ENCODE data around the gene ZNF43.
"Not testable (repeated sequence)": the region's sequence is repeated elsewhere in the genome, so short reads cannot be mapped to it uniquely, and the experiment has no call there.

The ZNF43 gene

DNA sequence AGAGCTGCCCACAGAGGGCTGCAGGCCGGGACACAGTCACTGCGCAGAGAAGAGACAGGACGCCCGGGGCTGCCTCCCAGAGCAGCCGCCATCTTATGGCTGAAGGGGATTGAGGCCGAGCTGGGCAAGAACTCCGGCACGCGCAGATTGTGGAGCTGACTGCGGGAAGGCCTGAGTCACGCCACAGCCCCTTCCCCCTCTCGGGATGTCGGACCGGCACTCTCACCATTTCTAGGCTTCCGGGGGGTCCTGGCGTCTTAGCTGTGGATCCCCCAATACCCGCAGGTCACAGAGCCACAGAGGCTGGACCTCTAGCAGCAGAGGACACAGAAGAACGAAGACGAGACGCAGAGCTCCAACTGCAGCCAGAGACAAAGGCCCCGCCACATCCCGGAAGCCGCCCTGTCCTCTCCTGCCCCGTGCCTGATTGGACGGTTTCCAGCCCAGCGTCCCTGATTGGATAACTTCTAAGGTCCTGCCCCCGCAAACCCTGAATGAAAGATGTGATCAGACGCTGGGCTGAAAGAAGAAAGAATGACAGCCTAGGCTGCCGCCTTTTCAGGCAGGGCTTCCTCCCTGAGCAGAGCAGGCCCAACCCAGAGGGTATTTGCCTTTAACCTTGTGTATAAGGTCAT, at the start of gene ZNF43:
TSS of gene ZNF43 (minus strand) at position 373 of the 635 bp plus-strand sequence. CDS start at position 229, 144 bp downstream.
- in situ Hi-C loops (cut with MboI; ENCODE audit: low sequenced_read_pairs) = no loop called here

DNA sequence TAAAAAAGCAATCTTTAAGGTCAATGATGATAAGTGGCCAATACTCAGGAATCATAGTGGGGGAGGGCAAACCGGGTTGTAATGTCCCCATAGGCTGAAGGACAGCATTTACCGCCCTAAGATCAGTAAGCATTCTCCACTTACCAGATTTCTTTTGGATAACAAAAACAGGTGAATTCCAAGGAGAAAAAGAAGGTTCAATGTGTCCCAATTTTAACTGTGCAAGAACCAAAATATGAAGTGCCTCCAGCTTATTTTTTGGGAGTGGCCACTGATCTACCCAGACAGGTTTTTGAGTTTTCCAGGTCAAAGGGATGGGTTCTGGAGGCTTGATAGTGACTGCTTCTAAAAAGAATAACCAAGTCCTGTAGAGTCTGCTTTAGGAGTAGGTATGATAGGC, 49.5 kb upstream of the ZNF43 start:
- in situ Hi-C loops (cut with MboI; ENCODE audit: low sequenced_read_pairs) = not testable (repeated sequence)

DNA sequence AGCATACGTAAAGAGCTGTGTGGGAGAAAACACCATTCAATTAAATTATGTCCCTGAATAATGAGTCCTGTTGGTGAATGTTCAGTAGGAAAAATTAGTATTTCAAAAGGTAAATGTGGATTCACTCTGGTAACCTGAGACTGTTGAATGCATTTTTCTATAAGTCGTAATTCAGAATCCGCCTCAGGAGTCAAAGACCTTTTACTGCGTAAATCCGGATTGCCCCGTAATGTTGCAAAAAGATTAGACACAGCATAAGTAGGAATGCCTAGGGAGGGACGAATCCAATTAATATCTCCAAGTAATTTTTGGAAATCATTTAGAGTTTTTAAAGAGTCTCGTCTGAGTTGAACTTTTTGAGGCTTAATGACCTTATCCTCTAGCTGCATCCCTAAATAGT, 48.8 kb upstream of the ZNF43 start:
- in situ Hi-C loops (cut with MboI; ENCODE audit: low sequenced_read_pairs) = not testable (repeated sequence)

DNA sequence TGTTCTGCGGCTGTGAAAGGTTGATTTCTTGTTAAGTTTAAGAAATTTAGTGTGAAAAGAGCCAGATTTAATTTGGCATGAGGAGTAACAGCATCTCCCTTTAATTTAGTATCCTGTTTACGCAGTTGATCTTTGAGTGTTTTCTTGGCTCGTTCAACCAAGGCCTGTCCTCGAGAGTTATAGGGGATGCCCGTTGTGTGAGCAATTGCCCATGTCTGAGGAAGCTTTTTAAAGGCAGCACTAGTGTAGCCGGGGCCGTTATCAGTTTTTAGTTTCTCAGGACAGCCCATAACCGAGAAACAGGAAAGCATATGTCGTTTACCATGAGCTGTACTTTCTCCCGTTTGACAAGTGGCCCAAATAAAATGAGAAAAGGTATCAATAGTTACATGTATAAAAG, 47.5 kb upstream of the ZNF43 start:
- in situ Hi-C loops (cut with MboI; ENCODE audit: low sequenced_read_pairs) = no loop called here

DNA sequence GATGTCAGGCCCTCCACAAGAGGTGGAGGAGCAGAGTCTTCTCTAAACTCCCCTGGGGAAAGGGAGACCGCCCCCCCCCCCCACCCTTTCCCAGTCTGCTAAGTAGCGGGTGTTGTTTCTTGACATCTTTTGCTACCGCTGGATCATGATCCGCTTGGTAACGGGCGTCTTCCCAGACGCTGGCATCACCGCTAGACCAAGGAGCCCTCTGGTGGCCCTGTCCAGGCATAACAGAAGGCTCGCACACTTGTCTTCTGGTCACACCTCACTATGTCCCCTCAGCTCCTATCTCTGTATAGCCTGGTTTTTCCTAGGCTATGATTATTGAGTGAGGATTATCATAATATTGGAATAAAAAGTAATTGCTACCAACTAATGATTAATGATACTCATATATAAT, 44.8 kb upstream of the ZNF43 start:
- in situ Hi-C loops (cut with MboI; ENCODE audit: low sequenced_read_pairs) = not testable (repeated sequence)

DNA sequence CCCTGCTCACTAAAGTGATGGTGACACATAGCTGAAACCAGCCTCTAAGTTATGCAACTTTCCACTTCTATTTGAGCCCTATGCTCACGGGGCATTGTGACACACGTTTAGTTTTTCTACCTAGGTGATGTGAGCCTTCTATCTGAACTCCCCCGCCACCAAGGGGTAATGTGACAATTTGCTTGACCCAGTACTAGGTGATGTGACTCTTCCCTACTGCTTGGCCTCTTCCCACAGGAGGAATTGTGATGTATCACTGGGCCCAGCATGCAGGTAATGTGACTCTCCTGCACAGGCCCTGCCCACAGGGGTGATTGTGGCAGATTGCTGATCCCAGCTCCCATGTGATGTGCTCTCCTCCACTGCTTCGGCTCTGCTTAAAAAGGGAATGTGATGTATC, 42.7 kb upstream of the ZNF43 start:
- in situ Hi-C loops (cut with MboI; ENCODE audit: low sequenced_read_pairs) = no loop called here

DNA sequence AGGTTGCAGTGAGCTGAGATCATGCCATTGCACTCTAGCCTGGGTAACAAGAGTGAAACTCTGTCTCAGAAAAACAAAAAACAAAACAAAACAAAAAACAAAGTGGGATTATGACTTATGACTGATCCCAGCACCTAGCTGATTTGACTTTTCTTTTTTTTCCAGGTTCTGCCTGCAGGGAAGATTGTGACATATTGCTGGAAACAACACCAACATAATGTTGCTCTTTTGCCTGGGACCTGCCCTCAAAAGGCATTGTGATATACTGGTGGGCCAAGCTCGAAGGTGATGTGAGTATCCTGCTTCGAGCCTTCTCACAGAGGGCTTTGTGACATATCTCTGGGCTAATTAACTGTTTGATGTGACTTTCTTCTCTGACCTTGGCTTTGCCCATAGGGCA, 42.0 kb upstream of the ZNF43 start:
- in situ Hi-C loops (cut with MboI; ENCODE audit: low sequenced_read_pairs) = no loop called here

DNA sequence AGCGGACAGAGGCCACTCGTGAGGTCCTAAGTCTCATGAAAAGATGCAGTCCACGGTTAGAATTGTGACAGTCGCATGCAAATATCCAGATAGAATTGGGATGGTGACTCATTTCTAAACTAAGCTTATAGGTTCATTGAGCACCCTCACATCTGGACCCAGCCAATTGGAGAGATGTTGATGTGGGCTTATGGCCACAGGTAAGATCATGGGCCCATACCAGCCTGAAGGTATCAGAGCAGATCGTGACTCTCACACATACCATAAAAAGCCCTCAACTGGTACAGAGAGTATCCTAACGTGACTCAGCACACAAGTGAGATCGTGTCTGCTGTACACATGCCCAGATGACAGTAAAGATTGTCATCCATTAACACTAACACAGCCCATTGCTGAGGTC, 40.6 kb upstream of the ZNF43 start:
- in situ Hi-C loops (cut with MboI; ENCODE audit: low sequenced_read_pairs) = not testable (repeated sequence)

DNA sequence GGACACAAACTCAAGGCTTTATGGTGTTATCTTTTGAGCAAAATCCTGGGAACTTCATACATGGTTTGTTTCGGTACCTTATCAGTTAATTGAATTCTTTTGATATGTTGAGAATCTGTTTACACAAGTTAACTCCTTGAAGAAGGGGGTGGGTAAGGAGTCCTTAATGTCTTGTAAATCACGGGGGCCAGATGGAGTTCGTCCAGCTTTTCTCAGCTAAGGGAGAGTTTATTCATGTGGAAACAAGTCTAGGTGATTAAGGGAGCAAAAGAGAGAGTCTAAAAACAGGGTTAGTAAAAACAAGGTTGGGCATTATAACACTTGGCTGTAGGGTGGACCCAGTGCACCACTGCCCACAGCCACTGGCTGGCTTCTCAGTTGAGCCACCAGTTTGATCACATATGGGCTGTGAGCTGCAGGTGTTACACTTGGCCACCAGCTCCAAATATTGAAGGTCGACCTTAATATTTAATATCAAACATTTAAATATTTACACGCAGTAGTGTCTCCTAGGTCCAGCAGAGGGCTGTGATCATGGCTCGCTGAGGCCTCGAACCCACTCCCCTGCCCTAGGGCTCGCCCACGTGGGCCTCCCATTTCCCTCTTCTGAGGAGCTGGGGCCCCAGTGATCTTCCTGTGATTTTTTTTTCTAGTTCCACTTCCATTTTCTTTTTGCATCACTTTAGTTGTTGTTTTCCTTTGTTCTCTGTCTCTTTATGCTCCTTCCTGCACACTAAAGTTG, 21.0 kb upstream of the ZNF43 start:
- in situ Hi-C loops (cut with MboI; ENCODE audit: low sequenced_read_pairs) = no loop called here

DNA sequence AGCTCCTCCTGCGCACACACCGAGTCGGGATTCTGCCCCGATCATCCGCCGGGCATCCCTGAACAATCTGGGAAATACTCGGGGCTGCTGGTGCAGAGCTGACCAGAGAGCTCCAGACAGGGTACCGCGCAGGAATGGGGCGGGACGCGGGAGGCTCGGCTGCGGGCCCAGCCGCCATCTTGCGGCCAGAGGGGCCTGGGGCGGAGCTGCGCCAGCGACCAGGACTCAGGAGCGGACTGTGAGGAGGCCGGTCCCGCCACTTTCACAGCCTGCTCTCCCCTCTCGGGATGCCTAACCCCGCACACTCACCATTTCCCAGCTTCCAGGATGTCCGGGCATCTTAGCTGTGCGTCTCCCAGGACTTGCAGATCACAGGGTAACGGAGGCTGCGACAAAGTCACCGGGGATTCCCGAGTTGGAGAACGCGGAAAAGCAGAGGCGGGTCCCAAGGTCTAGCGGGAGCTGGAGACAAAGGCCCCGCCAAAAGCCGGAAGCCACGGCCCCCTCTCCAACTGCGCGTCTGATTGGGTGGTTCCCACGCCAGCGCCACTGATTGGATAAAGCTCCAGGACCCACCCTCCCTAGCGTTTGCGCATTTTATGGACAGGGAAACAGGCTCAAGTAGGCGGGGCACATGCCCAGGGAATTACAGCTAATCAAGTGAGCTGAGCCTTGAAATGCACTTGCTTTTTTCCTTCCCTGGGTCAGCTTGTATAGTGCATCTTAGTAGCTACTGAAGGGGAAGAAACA, 15.8 kb upstream of the ZNF43 start:
- in situ Hi-C loops (cut with MboI; ENCODE audit: low sequenced_read_pairs) = no loop called here

DNA sequence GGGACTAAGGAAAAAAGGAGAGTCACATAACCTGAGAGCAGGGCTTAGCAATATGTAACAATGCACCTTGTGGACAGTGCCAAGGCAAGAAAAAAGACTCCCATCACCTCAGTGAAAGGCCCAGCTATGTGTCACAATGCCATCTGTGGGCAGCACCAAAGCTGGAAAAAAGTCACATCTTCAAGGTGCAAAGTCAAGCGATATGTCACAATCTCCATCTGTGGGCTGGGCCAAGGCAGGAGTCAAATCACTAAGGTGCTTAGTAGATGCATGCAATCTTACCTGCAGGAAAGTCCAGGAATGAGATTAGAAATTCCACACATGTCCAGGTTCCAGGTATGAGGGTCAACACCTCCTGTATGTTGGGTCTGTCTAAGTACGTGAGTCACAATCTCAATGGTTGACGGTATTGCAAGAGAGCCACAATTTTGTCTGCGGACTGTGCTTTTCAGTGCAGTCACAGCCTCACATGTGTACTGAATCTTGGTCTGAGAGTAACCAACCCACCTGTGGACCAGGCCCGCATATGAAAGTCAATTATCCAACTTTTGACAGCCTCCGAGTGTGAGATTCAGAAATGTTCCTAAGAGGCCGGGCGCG, 14.8 kb upstream of the ZNF43 start:
- in situ Hi-C loops (cut with MboI; ENCODE audit: low sequenced_read_pairs) = no loop called here

DNA sequence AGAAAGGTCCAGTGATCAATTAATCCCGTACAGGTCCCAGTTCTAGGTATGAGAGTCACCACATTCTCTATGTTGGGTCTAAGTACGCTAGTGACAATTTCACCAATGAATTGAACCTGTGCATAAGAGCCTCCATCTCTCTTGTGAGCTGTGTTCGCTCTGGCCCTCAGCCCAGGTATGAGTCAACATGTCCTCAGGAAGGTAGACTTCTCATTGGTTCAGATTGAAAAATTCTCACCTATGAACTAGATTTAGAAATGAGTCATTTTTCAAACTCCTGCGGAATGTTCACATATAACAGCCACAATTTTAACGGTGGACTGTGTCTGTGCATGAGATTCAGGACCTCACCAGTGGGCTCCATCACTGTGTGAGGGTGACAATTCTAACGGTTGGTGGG, 12.7 kb upstream of the ZNF43 start:
- in situ Hi-C loops (cut with MboI; ENCODE audit: low sequenced_read_pairs) = no loop called here

DNA sequence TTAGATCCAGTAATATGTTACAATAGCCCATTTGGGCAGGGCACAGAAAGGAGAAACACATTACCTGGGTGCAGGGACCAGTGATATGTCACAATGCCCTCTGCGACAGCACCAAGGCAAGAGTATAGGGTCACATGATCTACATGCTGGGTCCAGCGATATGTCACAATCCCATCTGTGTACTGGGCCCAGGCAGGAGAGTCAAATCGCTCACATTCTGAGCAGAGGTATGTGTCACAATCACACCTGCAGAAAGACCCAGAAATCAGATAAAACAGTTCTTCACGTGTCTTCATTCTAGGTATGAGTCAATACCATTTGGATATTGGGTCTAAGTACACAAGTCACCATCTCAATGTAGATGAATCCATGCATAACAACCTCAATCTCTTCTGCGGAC, 7.1 kb upstream of the ZNF43 start:
- in situ Hi-C loops (cut with MboI; ENCODE audit: low sequenced_read_pairs) = no loop called here

DNA sequence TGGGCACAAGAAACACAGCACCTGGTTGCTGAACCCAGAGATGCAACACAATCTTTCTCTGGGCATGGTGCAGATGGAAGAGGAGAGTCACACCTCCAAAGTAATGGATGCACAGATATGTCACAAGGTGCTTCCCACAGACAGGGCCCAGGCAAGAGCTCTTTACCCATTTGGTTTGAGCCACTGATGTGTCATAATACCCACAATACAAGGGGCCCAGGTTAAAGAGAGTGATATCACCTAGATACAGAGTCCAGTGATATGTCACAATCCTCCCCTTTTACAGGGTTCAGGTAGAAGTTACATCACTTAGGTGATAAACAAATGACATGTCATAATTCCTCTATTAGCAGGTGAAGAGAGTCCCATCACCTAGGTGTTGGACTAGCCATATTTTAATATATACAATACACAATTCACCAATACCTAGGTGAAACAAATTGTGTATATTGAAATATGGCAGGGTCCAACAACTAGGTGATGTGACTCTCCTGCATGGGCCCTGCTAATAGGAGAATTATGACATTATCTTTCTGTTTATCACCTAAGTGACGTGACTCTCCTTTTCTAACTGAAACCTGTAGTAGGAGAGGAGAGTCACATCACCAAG, 5.6 kb upstream of the ZNF43 start:
- in situ Hi-C loops (cut with MboI; ENCODE audit: low sequenced_read_pairs) = no loop called here

DNA sequence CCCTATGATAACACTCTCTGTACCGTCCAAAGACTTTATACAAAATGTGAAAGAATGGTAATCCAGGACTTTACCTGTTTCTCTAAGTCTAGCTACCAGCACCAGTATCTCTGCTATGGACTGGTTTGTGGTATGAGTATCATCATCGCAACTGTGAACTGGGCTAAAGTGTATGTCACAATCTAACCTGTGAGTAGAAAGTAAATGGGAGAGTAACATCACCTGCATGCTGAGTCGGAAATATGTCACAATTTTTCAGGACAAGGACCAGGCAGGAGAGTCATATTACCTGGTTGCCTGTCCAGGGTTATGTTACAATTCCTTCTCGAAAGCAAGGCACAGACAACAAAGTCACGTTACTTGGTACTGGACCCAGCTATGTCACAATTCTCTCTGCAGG, 5.1 kb upstream of the ZNF43 start:
- in situ Hi-C loops (cut with MboI; ENCODE audit: low sequenced_read_pairs) = no loop called here

DNA sequence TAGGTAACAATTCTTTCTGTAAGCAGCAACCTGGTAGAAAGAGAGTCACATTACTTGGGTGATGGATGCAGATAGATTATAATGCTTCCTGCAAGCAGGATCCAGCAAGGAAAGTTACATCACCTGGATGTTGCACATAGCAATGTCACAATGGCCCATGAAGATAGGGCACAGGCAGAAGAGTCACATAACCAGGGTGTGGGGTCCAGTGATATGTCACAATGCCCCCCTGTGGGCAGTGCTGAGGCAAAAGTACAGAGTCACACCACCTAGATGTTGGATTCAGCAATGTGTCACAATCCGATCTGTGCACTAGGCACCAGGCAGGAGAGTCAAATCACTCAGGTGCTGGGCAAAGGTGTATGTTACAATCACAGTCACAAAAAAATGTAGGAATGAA, 4.0 kb upstream of the ZNF43 start:
- in situ Hi-C loops (cut with MboI; ENCODE audit: low sequenced_read_pairs) = no loop called here

DNA sequence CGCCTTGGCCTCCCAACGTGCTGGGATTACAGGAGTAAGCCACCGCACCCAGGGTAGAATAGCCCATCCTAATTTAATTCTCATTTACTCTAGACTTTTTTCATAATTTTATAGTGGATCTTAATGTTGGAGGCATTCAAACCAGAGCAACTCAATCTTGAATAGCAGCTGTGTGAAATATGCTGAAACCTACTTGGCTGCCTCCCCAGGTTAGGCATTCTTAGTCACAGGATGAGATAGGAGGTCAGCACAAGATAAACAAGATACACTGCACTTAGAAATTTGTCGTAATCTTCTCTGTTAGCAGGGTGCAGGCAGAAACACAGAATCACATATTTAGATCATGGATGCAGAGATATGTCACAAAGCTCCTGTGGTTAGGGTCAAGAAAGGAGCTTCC, 2.7 kb upstream of the ZNF43 start:
- in situ Hi-C loops (cut with MboI; ENCODE audit: low sequenced_read_pairs) = no loop called here

DNA sequence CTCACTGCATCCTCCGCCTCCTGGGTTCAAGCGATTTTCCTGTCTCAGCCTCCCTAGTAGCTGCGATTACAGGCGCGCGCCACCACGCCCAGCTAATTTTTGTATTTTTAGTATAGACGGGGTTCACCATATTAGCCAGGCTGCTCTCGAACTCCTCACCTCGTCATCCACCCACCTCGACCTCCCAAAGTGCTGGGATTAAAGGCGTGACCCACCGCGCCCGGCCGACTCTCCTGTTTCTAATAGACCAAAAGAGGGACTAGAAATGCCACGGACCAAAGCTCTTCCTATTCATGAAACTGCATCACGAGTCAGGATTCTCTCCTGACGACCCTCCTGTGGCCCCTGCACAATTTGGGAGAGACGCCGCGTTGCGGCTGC, 563 bp downstream of the ZNF43 start:
- in situ Hi-C loops (cut with MboI; ENCODE audit: low sequenced_read_pairs) = no loop called here

DNA sequence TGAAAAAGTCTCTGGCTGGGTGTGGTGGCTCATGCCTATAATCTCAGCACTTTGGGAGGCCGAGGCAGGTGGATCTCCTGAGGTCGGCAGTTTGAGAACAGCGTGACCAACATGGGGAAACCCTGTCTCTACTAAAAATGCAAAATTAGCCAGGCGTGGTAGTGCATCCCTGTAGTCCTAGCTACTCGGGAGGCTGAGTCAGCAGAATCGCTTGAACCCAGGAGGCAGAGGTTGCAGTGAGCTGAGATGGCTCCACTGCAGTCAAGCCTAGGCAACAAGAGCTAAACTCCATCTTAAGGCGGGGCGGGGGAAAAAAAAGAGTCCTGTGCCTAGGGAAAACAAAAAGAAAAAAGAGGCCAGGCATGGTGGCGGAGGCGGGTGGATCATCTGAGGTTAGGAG, 2.2 kb downstream of the ZNF43 start:
- in situ Hi-C loops (cut with MboI; ENCODE audit: low sequenced_read_pairs) = no loop called here

DNA sequence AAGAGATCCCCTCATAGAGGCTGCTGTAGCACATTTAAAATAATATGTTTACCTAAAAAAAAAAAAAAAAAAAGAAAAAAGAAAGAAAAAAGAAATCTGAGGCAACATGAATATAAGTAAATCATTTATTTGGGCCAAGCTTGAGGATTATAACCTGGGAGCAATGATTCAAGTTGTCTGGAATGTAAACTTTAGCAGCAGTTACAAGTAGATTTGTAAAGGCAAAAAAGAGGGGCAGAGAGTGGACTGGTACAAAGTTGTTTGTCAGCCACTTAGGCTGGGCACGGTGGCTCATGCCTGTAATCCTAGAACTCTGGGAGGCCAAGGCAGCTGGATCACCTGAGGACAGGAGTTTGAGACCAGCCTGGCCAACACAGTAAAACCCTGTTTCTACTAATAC, 11.3 kb downstream of the ZNF43 start:
- in situ Hi-C loops (cut with MboI; ENCODE audit: low sequenced_read_pairs) = no loop called here

DNA sequence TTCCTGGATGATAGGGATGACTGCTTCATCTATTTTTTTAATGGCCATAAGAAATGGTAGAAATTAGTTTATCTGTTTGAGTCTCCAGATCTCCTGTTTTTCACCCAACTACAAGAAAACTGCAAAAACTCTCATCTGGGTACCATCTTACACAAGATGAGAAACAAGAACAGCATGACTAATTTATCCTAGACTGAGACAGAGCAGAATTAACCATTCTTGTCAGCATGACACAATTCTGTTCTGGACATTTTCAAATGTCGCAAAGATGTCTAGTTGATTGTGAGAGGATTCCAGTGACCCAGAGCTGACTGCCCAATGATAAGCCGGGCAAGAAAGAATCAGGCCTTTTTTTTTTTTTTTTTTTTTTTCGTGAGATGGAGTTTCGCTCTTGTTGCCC, 12.8 kb downstream of the ZNF43 start:
- in situ Hi-C loops (cut with MboI; ENCODE audit: low sequenced_read_pairs) = no loop called here
